HepG2 (cell line): ENCODE data around the gene KIAA0232. TPM values are rescaled to one million over a fixed set of nuclear protein-coding genes. Genes with fewer than 3 reads are reported as not detected.
A peak's percentile ranks its signal among the peaks of the same experiment; 100 is the strongest.

Experiments
- MAFK ChIP-seq, 2 experiments: IDR thresholded peaks in 1 of 2; conservative IDR thresholded peaks in 1 of 2; 2 replicates each; pipeline ENCODE4 v1.6.1; 2011; ENCODE audit warnings: improper control_type of control experiment in 2 of 2, low read length in 2 of 2
- MAZ ChIP-seq, 2 experiments: sonication (generic) in 1 of 2; formaldehyde crosslinking in 1 of 2; IDR thresholded peaks; 2 replicates each; pipeline versions ENCODE4 v1.5.0 to v1.6.1; 2012 to 2020; ENCODE audit warnings: low read depth in 2 of 2, mild to moderate bottlenecking in 2 of 2, borderline replicate concordance in 1 of 2, improper control_type of control experiment in 1 of 2, low read length in 1 of 2, missing genetic modification reagents in 1 of 2, moderate library complexity in 1 of 2
- PHB2 ChIP-seq: fragments of 450-650 bp; IDR thresholded peaks from 2 replicates; pipeline ENCODE4 v1.6.1; 2018; ENCODE audit not compliant: partially characterized antibody
- SP5 ChIP-seq: IDR thresholded peaks from 2 replicates; pipeline ENCODE4 v1.6.1; 2016; ENCODE audit warnings: low read depth, borderline replicate concordance
- ZNF558 ChIP-seq: sonication (generic); formaldehyde crosslinking; IDR thresholded peaks from 2 replicates; pipeline ENCODE4 v1.9.0; 2022; ENCODE audit warnings: mild to moderate bottlenecking, missing genetic modification reagents, borderline replicate concordance
- polyA plus RNA-seq, 8 experiments: library from polyadenylated mRNA; depleted of rRNA in 3 of 8; stranded (reverse) in 7 of 8; unstranded in 1 of 8; fragments of >200 nt; fragmentation: Illumina TruSeq in 4 of 8; extraction: Trizol in 4 of 8; gene quantifications; 2 replicates each; pipeline versions ENCODE4 v1.2.1 to v1.2.3, GENCODE V29; 2011 to 2016; ENCODE audit warnings: low read depth in 4 of 8, missing spikeins in 1 of 8, mixed read lengths in 1 of 8; ENCODE audit not compliant: insufficient read depth in 1 of 8
- total RNA-seq, 5 experiments: library from RNA; depleted of rRNA; stranded (reverse); fragments of >200 nt; fragmentation: Illumina TruSeq; extraction: Trizol; gene quantifications; 2 replicates each; pipeline ENCODE4 v1.2.3, GENCODE V29; 2016; ENCODE audit warnings: low read depth in 1 of 5
- TF ChIP-seq, protein P1 (sequence below): sonication (generic); formaldehyde crosslinking; IDR thresholded peaks from 2 replicates; pipeline ENCODE4 v1.4.0; 2020; ENCODE audit warnings: missing genetic modification reagents
- TF ChIP-seq, protein P2 (sequence below), 2 experiments: sonication (generic) in 1 of 2; formaldehyde crosslinking in 1 of 2; IDR thresholded peaks; 2 replicates each; pipeline versions ENCODE4 v1.4.0 to v1.6.1; 2016 to 2020; ENCODE audit warnings: borderline replicate concordance in 1 of 2, low read depth in 1 of 2, mild to moderate bottlenecking in 1 of 2, missing genetic modification reagents in 1 of 2
- TF ChIP-seq, protein P3 (sequence below): sonication (generic); formaldehyde crosslinking; IDR thresholded peaks from 2 replicates; pipeline ENCODE4 v1.5.0; 2020; ENCODE audit warnings: missing genetic modification reagents
- TF ChIP-seq, protein P4 (sequence below): sonication (generic); formaldehyde crosslinking; IDR thresholded peaks from 2 replicates; pipeline ENCODE4 v1.4.0; 2020; ENCODE audit warnings: missing genetic modification reagents
- TF ChIP-seq, protein P5 (sequence below): IDR thresholded peaks from 2 replicates; pipeline ENCODE4 v1.6.1; 2016
- TF ChIP-seq, protein P6 (sequence below): IDR thresholded peaks from 2 replicates; pipeline ENCODE4 v1.6.1; 2016; ENCODE audit warnings: mild to moderate bottlenecking, missing biosample characterization, missing genetic modification reagents
- TF ChIP-seq, protein P7 (sequence below): sonication (generic); formaldehyde crosslinking; IDR thresholded peaks from 2 replicates; pipeline ENCODE4 v1.4.0; 2020; ENCODE audit warnings: missing genetic modification reagents

The KIAA0232 gene
- total and polyA plus RNA-seq, 2 of the 13 experiments (the other 11 are each of a cell fraction or from before 2014, with no cell fraction given): 7.8 to 17.1 TPM

DNA sequence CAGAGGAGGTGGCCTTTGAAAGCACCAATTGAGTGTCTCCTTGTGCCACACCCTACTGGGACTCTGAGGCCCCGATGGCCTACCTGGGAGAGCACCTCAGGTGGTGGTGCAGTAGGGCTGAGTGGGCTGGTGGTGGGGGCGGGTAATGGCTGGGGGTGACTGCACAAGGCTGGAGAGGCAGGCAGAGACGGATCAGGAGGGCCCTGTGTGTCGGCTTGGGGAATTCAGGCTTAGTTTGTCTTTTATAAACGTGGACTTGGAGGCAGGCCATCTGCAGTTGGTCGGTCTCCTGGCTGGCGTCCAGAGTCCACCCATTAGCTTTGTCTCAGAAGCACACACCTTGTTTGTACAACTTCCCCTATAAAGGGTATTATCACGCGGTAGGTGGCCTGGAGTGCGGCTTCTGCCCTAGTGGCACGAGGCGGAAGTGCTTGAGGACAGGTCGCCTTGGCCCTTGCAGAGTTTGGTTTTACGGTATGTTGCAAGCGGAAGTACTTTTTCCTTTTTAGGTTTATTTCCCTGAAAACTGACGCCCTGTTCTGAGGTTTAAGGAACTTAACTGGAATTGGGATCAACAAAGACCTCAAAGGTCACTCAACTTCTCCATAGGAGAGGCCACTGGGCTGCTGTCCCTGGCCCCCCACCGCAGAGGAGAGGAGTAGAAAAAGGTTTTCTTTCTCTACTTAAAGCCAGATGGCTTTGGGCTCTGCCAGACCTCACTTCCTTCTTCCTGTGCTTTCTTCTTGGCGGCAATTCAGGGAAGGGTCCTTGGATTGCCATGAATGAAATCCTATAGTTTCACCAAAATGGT lies 135.1 kb downstream of the KIAA0232 start (continued):
- TF ChIP-seq, protein P1, sequence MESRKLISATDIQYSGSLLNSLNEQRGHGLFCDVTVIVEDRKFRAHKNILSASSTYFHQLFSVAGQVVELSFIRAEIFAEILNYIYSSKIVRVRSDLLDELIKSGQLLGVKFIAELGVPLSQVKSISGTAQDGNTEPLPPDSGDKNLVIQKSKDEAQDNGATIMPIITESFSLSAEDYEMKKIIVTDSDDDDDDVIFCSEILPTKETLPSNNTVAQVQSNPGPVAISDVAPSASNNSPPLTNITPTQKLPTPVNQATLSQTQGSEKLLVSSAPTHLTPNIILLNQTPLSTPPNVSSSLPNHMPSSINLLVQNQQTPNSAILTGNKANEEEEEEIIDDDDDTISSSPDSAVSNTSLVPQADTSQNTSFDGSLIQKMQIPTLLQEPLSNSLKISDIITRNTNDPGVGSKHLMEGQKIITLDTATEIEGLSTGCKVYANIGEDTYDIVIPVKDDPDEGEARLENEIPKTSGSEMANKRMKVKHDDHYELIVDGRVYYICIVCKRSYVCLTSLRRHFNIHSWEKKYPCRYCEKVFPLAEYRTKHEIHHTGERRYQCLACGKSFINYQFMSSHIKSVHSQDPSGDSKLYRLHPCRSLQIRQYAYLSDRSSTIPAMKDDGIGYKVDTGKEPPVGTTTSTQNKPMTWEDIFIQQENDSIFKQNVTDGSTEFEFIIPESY (CRISPR knock-in tag): peak; percentile 80
- TF ChIP-seq, protein P2, sequence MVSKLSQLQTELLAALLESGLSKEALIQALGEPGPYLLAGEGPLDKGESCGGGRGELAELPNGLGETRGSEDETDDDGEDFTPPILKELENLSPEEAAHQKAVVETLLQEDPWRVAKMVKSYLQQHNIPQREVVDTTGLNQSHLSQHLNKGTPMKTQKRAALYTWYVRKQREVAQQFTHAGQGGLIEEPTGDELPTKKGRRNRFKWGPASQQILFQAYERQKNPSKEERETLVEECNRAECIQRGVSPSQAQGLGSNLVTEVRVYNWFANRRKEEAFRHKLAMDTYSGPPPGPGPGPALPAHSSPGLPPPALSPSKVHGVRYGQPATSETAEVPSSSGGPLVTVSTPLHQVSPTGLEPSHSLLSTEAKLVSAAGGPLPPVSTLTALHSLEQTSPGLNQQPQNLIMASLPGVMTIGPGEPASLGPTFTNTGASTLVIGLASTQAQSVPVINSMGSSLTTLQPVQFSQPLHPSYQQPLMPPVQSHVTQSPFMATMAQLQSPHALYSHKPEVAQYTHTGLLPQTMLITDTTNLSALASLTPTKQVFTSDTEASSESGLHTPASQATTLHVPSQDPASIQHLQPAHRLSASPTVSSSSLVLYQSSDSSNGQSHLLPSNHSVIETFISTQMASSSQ (IDR thresholded peaks at IDR 0.05; ENCODE audit: low read depth): peak; percentile 44; the same call in 1 of the 2 replicates
- TF ChIP-seq, protein P2 (CRISPR knock-in tag; IDR thresholded peaks at IDR 0.05; ENCODE audit: borderline replicate concordance): peak; percentile 89; the same call in 1 of the 2 replicates
- TF ChIP-seq, protein P3, sequence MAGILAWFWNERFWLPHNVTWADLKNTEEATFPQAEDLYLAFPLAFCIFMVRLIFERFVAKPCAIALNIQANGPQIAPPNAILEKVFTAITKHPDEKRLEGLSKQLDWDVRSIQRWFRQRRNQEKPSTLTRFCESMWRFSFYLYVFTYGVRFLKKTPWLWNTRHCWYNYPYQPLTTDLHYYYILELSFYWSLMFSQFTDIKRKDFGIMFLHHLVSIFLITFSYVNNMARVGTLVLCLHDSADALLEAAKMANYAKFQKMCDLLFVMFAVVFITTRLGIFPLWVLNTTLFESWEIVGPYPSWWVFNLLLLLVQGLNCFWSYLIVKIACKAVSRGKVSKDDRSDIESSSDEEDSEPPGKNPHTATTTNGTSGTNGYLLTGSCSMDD (CRISPR knock-in tag): no peak
- TF ChIP-seq MAZ (IDR thresholded peaks at IDR 0.05; ENCODE audit: borderline replicate concordance, low read depth, low read length): no peak
- TF ChIP-seq MAZ (CRISPR knock-in tag; IDR thresholded peaks at IDR 0.05; ENCODE audit: low read depth): no peak
- no peak for TF ChIP-seq PHB2
- TF ChIP-seq SP5 (CRISPR knock-in tag): peak; percentile 90
- TF ChIP-seq, protein P4, sequence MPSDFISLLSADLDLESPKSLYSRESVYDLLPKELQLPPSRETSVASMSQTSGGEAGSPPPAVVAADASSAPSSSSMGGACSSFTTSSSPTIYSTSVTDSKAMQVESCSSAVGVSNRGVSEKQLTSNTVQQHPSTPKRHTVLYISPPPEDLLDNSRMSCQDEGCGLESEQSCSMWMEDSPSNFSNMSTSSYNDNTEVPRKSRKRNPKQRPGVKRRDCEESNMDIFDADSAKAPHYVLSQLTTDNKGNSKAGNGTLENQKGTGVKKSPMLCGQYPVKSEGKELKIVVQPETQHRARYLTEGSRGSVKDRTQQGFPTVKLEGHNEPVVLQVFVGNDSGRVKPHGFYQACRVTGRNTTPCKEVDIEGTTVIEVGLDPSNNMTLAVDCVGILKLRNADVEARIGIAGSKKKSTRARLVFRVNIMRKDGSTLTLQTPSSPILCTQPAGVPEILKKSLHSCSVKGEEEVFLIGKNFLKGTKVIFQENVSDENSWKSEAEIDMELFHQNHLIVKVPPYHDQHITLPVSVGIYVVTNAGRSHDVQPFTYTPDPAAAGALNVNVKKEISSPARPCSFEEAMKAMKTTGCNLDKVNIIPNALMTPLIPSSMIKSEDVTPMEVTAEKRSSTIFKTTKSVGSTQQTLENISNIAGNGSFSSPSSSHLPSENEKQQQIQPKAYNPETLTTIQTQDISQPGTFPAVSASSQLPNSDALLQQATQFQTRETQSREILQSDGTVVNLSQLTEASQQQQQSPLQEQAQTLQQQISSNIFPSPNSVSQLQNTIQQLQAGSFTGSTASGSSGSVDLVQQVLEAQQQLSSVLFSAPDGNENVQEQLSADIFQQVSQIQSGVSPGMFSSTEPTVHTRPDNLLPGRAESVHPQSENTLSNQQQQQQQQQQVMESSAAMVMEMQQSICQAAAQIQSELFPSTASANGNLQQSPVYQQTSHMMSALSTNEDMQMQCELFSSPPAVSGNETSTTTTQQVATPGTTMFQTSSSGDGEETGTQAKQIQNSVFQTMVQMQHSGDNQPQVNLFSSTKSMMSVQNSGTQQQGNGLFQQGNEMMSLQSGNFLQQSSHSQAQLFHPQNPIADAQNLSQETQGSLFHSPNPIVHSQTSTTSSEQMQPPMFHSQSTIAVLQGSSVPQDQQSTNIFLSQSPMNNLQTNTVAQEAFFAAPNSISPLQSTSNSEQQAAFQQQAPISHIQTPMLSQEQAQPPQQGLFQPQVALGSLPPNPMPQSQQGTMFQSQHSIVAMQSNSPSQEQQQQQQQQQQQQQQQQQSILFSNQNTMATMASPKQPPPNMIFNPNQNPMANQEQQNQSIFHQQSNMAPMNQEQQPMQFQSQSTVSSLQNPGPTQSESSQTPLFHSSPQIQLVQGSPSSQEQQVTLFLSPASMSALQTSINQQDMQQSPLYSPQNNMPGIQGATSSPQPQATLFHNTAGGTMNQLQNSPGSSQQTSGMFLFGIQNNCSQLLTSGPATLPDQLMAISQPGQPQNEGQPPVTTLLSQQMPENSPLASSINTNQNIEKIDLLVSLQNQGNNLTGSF (CRISPR knock-in tag): 0 out of 2 replicates have a peak, but pooled peaks have one; percentile 63
- TF ChIP-seq MAFK (conservative IDR thresholded peaks at IDR 0.05 in 1 of 2, IDR thresholded peaks at IDR 0.05 in 1 of 2; ENCODE audit: low read length in 2 of 2): no peak
- TF ChIP-seq, protein P5, sequence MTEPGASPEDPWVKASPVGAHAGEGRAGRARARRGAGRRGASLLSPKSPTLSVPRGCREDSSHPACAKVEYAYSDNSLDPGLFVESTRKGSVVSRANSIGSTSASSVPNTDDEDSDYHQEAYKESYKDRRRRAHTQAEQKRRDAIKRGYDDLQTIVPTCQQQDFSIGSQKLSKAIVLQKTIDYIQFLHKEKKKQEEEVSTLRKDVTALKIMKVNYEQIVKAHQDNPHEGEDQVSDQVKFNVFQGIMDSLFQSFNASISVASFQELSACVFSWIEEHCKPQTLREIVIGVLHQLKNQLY (CRISPR knock-in tag): peak; percentile 92
- TF ChIP-seq ZNF558 (CRISPR knock-in tag): no peak
- TF ChIP-seq, protein P6, sequence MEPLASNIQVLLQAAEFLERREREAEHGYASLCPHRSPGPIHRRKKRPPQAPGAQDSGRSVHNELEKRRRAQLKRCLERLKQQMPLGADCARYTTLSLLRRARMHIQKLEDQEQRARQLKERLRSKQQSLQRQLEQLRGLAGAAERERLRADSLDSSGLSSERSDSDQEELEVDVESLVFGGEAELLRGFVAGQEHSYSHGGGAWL (CRISPR knock-in tag): no peak
- TF ChIP-seq, protein P7, sequence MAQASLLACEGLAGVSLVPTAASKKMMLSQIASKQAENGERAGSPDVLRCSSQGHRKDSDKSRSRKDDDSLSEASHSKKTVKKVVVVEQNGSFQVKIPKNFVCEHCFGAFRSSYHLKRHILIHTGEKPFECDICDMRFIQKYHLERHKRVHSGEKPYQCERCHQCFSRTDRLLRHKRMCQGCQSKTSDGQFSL (CRISPR knock-in tag): no peak
